ENCODE results near the gene EFCAB11.

EFCAB11 gene

DNA sequence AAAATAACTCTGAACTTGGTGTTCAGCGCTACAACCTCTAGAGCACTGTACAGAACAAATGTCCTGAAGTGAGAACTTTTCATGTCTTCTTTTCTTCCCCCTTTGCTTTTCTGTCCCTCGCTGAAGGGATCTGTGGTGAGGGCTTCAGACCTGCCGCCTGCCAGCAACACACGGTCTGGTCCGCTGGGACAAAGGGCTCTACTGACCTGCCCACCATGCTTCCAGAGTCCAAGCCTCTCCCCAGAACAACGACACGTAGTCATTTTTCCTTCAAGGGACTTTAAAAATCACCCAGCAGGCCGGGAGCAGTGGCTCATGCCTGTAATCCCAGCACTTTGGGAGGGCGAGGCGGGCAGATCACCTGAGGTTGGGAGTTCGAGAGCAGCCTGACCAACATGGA lies 140.4 kb downstream of the EFCAB11 start:
- DNase-seq (ENCODE audit: low read depth in 3 of 3), result no peak

DNA sequence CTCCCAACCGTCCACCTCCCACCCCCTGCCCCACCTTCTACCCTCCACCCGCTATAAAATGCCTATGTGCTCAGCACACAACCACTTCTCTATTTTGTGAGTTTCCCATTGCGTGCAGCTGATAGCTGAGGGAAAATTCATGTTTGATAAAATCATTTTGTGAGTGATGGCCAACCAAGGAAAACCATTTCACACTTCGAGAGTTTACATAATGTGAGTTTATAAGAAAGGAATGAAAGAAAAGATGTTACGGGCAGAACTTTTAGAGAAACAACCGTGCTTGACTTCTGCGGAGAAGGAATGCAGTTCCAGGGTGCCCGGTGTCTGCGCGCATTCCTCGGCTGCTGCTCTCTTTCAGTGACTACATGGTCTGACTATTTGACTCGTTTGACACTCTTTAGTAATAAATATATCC lies 140.9 kb downstream of the EFCAB11 start:
- DNase-seq (ENCODE audit: low read depth in 3 of 3), result no peak

GRCh38 chr14:89811954-89812575 lies 142.5 kb downstream of the EFCAB11 start:
- DNase-seq (ENCODE audit: low read depth in 3 of 3), result no peak

- DNase-seq (ENCODE audit: low read depth in 3 of 3), result no peak
Measured at GRCh38 chr14:89810101-89810500, 144.4 kb downstream of the EFCAB11 start.

DNA sequence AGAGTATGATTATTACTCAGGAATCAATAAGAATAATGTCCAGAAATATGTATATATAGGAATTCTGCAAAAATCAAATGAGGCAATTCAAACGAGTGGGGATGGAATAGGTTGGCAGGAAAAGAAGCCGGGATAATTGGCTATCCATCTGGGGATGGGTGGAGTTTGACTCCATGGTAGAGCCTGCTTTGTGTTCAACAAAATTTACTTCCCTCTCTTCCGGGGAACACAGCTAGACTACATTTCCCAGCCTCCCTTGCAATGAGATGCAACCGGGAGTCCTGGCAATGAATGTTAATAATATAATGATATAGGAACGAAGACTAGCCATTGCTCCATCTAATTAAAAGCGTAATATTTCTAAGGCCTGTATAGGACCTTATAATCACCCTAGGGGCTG lies 146.6 kb downstream of the EFCAB11 start:
- no peak for DNase-seq (ENCODE audit: low read depth in 3 of 3)

GRCh38 chr14:89807151-89807550 lies 147.4 kb downstream of the EFCAB11 start:
- no peak for DNase-seq (ENCODE audit: low read depth in 3 of 3)

GRCh38 chr14:89806451-89806850 lies 148.1 kb downstream of the EFCAB11 start:
- DNase-seq (ENCODE audit: low read depth in 3 of 3), result no peak

DNA sequence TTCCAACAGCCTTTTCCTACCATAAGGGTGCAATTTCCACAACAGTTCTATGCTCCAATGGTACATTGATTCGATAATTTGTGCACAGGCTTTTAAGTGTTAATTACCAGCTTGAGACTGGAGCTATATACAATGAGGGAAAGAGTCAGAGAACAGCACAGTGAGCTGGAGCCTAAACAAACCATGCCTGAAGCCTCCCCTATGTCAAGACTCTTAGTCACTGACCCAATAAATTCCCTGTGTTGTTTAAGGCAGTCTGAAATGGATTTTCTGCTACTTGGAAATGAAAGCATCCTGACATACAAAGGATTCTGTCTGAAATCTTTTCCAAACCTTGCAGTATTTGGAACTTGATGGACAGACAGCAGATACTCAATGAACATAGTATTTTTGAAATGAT lies 149.0 kb downstream of the EFCAB11 start:
- no peak for DNase-seq (ENCODE audit: low read depth in 3 of 3)

GRCh38 chr14:89803542-89803941 lies 151.0 kb downstream of the EFCAB11 start:
- DNase-seq (ENCODE audit: low read depth in 3 of 3), result no peak

- DNase-seq (ENCODE audit: low read depth in 3 of 3), result no peak
Measured at GRCh38 chr14:89801136-89801535, 153.4 kb downstream of the EFCAB11 start.

DNA sequence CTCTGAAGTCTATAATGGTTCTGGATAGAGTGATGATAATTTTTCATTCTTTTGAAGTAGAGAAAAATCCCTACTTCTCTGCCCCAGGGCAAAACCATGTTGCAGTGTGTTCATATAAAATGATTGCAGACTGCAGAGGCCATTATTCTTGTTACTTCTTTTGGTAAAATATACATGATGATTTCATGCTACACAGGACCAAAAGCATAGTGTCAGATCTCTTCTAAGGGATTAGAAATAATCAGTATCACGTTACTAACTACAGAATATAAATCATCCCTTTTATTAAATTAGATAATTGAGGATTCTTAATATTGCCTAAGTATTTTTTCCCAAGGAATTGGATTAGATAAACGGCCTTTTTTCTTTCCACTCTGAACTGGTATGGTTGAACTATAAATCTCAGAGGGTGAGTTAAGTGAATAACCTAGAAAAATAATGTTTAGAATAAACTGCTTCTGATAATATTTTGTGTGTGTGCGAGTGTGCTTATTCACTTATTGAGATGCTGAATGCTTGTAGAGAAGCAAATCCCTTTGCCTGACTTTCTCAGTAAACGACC lies 156.2 kb downstream of the EFCAB11 start:
- DNase-seq (ENCODE audit: low read depth in 3 of 3), result no peak

DNA sequence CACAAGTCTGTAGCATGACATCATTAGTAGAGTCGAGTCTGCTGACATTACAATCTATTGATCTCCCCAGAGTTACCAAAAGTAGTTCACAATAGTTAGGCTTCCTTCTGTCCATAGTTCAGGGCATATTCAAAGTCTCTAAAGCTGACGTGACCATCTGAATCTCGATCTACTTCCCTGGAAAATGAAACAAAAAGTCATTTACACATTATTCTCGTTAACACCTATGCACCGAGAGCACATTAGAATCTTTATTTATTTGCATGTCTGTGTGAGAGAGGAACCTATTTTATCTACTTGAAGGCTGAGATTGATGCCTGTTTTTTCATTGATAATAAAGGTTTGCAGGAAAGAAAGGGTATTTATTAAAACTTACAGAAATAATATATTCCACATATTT lies 157.4 kb downstream of the EFCAB11 start:
- DNase-seq (ENCODE audit: low read depth in 3 of 3), result no peak

- no peak for DNase-seq (ENCODE audit: low read depth in 3 of 3)
Measured at GRCh38 chr14:89794096-89794495, 160.4 kb downstream of the EFCAB11 start.

DNA sequence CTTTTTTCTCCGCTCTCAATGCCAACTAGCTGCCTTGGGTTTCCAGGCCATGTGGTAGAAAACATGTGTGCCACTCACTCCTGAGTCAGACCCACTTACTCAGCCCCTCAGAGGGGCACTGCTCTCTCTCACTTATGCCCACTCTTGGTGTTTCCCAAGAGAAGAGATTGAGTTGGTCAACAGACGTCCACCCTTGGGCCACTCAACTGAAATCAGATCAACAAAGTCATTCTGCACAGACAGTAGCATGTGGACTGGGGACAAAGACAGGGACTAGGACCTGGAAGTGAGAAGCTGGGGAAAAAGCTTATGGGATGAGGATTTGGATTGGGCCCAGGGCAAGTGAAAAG lies 161.2 kb downstream of the EFCAB11 start:
- DNase-seq (ENCODE audit: low read depth in 3 of 3), result no peak

DNA sequence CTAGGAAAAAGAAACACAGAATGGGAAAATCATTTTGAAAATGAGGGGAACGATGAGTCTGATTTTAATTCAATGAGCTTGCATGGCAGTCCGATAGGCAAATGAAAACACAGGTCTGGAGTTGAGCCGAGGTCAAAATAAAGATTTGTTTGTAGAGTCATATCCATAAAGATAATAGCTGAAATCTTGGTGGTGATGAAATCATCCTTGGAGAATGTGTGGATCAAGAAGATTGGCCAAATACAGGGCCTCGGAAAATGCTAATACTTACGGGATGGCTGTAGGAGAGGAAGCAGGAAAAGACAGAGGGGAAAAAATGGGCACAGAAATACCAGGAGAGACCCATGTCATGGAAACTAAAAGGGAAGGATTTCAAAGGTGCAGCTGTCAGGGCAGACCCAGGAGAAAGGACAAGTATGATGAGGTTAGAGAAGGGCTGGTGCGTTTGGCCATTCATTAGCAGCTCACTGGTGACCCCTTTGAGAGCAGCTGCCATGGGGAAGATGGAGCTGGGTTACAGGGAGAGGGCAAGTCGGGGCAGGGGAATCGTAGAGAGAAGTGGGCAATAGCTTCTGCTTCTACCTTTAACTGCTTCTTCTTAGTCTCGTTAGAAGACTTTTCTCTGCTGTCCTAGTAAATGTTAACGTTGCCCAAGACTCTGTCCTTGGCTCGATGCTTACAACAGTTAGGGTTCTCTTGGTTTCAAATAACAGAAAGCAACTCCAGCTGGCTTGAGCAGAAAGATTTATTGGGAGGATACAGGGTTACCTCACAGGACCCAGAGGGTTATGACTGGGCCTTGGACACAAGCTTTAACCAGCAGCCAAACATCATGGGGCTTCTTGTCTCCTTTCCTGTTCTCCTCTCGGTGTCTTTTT lies 161.8 kb downstream of the EFCAB11 start:
- no peak for DNase-seq (ENCODE audit: low read depth in 3 of 3)

- DNase-seq (ENCODE audit: low read depth in 3 of 3), result no peak
Measured at GRCh38 chr14:89787525-89787924, 167.0 kb downstream of the EFCAB11 start.

- DNase-seq (ENCODE audit: low read depth in 3 of 3), result no peak
Measured at GRCh38 chr14:89781046-89781445, 173.5 kb downstream of the EFCAB11 start.

DNA sequence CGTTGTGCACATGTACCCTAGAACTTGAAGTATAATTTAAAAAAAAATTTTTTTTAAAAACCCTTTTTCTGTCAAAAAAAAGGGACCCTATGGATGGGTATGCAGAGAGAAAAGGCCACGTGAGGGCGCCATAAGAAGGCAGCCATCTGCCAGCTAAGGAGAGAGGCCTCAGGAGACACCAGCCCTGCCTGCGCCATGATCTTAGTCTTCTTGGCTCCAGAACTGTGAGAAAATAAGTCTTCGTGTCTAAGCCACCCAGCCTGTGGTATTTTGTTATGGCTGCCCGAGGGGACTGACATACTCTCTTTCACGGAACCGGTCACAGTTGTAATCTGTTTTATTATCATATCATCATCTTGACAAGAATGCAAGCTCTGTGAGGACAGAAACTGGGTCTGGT lies 174.8 kb downstream of the EFCAB11 start:
- no peak for DNase-seq (ENCODE audit: low read depth in 3 of 3)

DNA sequence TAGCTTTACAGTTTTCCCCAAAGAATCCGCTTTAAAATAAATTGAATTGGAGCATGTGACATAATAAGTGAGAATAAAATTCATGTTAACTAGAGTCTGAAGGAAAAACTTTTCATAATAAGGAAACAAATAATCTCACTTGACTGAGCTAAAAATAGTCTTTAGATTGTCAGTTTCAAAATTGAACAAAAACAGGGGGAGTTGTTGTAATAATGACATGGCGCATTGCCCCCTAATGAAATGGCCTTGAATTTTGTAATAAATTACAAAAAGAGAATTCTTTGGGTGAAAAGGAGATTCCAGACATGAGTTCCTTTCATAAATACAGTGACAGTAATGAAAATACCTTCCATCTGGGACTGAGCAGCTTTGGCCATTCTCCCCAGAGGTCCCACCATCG lies 178.6 kb downstream of the EFCAB11 start:
- DNase-seq (ENCODE audit: low read depth in 3 of 3), result no peak

- no peak for DNase-seq (ENCODE audit: low read depth in 3 of 3)
Measured at GRCh38 chr14:89775151-89775550, 179.4 kb downstream of the EFCAB11 start.

- peak; percentile 32 to 43 (median 39) for DNase-seq (ENCODE audit: low read depth in 3 of 3)
Measured at GRCh38 chr14:89773644-89774316, 180.8 kb downstream of the EFCAB11 start.

DNA sequence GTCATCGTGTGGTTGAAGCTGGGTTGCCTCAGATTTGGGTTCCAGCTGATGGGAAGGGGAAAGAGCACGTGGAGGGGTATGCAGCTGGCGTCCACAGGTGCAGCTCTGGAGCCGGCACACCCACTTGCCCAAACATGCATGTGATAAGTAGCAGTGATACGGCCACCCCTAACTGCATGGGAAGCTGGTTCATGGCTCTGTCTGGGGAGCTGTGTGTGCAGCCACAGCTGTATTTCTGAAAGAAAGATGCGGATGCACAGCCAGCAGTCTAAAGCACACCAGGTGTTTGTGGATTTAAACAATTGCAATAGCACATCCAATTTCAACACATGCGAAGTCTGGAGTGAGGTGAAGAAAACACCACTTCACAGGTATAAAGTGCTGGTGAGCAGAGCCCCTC lies 181.4 kb downstream of the EFCAB11 start:
- DNase-seq (ENCODE audit: low read depth in 3 of 3), result no peak

DNA sequence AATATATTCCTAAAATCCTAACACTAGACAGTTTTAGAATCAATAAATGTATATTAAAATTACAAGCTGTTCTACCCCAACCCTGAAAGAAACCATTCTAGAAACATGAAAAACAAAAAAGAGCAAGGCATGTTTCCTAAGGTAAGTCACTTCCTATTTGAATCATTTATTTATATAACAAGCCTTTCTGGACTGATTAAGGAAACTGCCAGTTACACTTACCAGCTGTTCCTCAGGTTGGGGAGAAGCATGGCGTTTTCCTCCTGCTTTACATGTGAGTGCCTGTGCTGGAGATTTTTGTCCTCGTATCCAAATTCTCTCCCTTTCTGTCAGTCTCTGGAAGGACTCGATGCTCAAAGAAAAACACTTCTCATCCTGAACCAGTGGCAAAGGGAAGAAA lies 183.3 kb downstream of the EFCAB11 start:
- DNase-seq (ENCODE audit: low read depth in 3 of 3), result no peak
